Ascending aorta (tissue), 2 donors: Measurements from ENCODE around the gene ZNF385B. TPM values are rescaled to one million over a fixed set of nuclear protein-coding genes. Genes with fewer than 3 reads are reported as not detected.

Experiments
- DNase-seq, 2 donors: peaks; one replicate each; pipeline ENCODE4 v3.0.0-alpha.2; 2019; ENCODE audit warnings: low spot score in 2 of 2
- H3K27ac ChIP-seq, 2 donors: fragments of 200-600 bp; sonication (generic); one replicate each; pipeline ENCODE4 v1.5.1; 2016 to 2017; ENCODE audit warnings: mild to moderate bottlenecking in 1 of 2
- H3K27me3 ChIP-seq: fragments of 200-600 bp; sonication (generic); one replicate; pipeline ENCODE4 v1.5.1; 2017
- H3K36me3 ChIP-seq, 2 donors: fragments of 200-600 bp; sonication (generic); one replicate each; pipeline ENCODE4 v1.5.1; 2016
- H3K4me1 ChIP-seq, 2 donors: fragments of 200-600 bp; sonication (generic); one replicate each; pipeline ENCODE4 v1.5.1; 2016 to 2017; ENCODE audit warnings: mild to moderate bottlenecking in 1 of 2
- H3K4me3 ChIP-seq, 2 donors: fragments of 200-600 bp; sonication (generic); one replicate each; pipeline ENCODE4 v1.5.1; 2016 to 2017; ENCODE audit warnings: mild to moderate bottlenecking in 1 of 2
- H3K9me3 ChIP-seq, 2 donors: fragments of 200-600 bp; sonication (generic); one replicate each; pipeline ENCODE4 v1.5.1; 2016
- intact Hi-C: fragments of 100-400 bp; cut with DNase I; formaldehyde crosslinking; loops from one replicate; pipeline ENCODE4 v1.15.1; 2023
- total RNA-seq: library from RNA; depleted of rRNA; stranded (reverse); fragments of >200 nt; gene quantifications from one replicate; pipeline ENCODE4 v1.1.0, GENCODE V29; 2016
- TF ChIP-seq, protein P1 (sequence below), 3 experiments: fragments of 200-600 bp in 2 of 3; fragments of 450-650 bp in 1 of 3; sonication (generic) in 2 of 3; IDR thresholded peaks; one replicate each; pipeline ENCODE4 v1.5.1; 2016 to 2019; ENCODE audit warnings: antibody characterized with exemption in 3 of 3, mild to moderate bottlenecking in 1 of 3, moderate library complexity in 1 of 3

The ZNF385B gene
- total RNA-seq, 1 donor from 2014 or later = 0.21 TPM

GRCh38 chr2:179483131-179483530 lies 378.3 kb downstream of the ZNF385B start:
- no peaks in the 10 kb centered on the region for H3K9me3 ChIP-seq
- no peaks in the 10 kb centered on the region for H3K36me3 ChIP-seq
- no peaks in the 10 kb centered on the region for H3K4me1 ChIP-seq
- H3K4me3 ChIP-seq = no peak overlapping the region
- intact Hi-C loops = no loop called here
- TF ChIP-seq, protein P1, sequence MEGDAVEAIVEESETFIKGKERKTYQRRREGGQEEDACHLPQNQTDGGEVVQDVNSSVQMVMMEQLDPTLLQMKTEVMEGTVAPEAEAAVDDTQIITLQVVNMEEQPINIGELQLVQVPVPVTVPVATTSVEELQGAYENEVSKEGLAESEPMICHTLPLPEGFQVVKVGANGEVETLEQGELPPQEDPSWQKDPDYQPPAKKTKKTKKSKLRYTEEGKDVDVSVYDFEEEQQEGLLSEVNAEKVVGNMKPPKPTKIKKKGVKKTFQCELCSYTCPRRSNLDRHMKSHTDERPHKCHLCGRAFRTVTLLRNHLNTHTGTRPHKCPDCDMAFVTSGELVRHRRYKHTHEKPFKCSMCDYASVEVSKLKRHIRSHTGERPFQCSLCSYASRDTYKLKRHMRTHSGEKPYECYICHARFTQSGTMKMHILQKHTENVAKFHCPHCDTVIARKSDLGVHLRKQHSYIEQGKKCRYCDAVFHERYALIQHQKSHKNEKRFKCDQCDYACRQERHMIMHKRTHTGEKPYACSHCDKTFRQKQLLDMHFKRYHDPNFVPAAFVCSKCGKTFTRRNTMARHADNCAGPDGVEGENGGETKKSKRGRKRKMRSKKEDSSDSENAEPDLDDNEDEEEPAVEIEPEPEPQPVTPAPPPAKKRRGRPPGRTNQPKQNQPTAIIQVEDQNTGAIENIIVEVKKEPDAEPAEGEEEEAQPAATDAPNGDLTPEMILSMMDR (IDR thresholded peaks at IDR 0.05) = no peak
- DNase-seq = no peak
- H3K27ac ChIP-seq = no peak overlapping the region
- H3K27me3 ChIP-seq = no peaks in the 10 kb centered on the region

- no peaks in the 10 kb centered on the region for H3K4me1 ChIP-seq
- no peak overlapping the region for H3K4me3 ChIP-seq
- no peak overlapping the region for H3K27ac ChIP-seq
- no peaks in the 10 kb centered on the region for H3K9me3 ChIP-seq
- no peaks in the 10 kb centered on the region for H3K36me3 ChIP-seq
- no peak for DNase-seq
- intact Hi-C loops = no loop called here
- no peaks in the 10 kb centered on the region for H3K27me3 ChIP-seq
- TF ChIP-seq, protein P1 (IDR thresholded peaks at IDR 0.05) = no peak
Observed at GRCh38 chr2:179479947-179480346, 381.5 kb downstream of the ZNF385B start.

DNA sequence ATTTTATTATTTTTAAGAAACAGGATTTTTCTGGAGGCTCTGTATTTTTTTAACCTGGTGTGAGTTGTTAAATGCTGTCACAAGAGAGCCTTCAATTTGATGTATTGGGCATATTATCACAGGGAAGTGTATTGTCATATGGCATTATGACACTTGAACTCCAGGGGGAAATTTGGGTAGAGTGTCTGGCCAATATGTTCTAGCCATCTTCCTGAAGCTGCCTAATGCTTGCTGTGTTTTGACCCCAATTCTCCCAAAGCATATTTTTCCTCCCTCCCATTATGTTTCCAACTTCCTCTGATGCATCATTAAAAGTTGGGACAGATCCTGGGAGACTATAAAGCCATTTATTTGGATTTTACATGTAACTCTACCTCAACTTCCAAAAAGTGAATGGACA lies 382.6 kb downstream of the ZNF385B start:
- H3K4me1 ChIP-seq = no peaks in the 10 kb centered on the region
- no peak overlapping the region for H3K27ac ChIP-seq
- TF ChIP-seq, protein P1 (IDR thresholded peaks at IDR 0.05) = no peak
- H3K9me3 ChIP-seq = no peaks in the 10 kb centered on the region
- H3K4me3 ChIP-seq = no peak overlapping the region
- intact Hi-C loops = no loop called here
- no peaks in the 10 kb centered on the region for H3K36me3 ChIP-seq
- DNase-seq = no peak
- no peaks in the 10 kb centered on the region for H3K27me3 ChIP-seq

GRCh38 chr2:179470992-179471391 lies 390.4 kb downstream of the ZNF385B start:
- H3K4me1 ChIP-seq = no peaks in the 10 kb centered on the region
- TF ChIP-seq, protein P1 (IDR thresholded peaks at IDR 0.05) = no peak
- no peak overlapping the region for H3K4me3 ChIP-seq
- intact Hi-C loops = no loop called here
- DNase-seq = no peak
- H3K27ac ChIP-seq = no peak overlapping the region
- no peaks in the 10 kb centered on the region for H3K36me3 ChIP-seq
- H3K9me3 ChIP-seq = no peaks in the 10 kb centered on the region
- no peaks in the 10 kb centered on the region for H3K27me3 ChIP-seq

DNA sequence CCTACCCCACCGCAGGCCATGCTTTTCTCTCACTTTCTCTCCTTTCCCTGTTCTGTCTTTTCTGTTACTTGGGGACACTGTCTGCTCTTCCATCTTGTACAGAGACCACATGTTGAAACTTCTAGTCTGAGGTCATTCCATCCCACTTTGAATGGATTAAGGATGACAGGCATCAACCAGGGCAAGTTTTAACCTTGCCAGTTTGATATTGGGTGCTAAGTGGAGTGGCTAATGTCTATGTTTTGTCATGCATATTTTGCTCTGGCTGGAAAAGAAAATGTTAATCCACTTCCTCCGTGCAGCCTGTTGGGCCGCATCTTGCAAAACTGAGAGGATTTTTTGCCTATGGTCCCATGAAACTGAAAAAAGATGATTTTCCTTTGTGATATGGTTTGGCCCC lies 391.3 kb downstream of the ZNF385B start:
- no peaks in the 10 kb centered on the region for H3K36me3 ChIP-seq
- TF ChIP-seq, protein P1 (IDR thresholded peaks at IDR 0.05) = no peak
- intact Hi-C loops = no loop called here
- H3K27ac ChIP-seq = no peak overlapping the region
- no peak for DNase-seq
- H3K4me1 ChIP-seq = no peaks in the 10 kb centered on the region
- no peaks in the 10 kb centered on the region for H3K27me3 ChIP-seq
- H3K4me3 ChIP-seq = no peak overlapping the region
- H3K9me3 ChIP-seq = no peaks in the 10 kb centered on the region

- TF ChIP-seq, protein P1 (IDR thresholded peaks at IDR 0.05) = no peak
- Histone ChIP-seq H3K27me3 (no peaks in the 10 kb centered on the region), H3K4me3 (no peak overlapping the region), H3K4me1 (no peaks in the 10 kb centered on the region), H3K36me3 (no peaks in the 10 kb centered on the region), H3K9me3 (no peaks in the 10 kb centered on the region), H3K27ac (no peak overlapping the region)
- intact Hi-C loops = no loop called here
- DNase-seq = no peak
Observed at GRCh38 chr2:179467960-179468359, 393.5 kb downstream of the ZNF385B start.
